ENCODE data around the gene CCDC34.

The CCDC34 gene

DNA sequence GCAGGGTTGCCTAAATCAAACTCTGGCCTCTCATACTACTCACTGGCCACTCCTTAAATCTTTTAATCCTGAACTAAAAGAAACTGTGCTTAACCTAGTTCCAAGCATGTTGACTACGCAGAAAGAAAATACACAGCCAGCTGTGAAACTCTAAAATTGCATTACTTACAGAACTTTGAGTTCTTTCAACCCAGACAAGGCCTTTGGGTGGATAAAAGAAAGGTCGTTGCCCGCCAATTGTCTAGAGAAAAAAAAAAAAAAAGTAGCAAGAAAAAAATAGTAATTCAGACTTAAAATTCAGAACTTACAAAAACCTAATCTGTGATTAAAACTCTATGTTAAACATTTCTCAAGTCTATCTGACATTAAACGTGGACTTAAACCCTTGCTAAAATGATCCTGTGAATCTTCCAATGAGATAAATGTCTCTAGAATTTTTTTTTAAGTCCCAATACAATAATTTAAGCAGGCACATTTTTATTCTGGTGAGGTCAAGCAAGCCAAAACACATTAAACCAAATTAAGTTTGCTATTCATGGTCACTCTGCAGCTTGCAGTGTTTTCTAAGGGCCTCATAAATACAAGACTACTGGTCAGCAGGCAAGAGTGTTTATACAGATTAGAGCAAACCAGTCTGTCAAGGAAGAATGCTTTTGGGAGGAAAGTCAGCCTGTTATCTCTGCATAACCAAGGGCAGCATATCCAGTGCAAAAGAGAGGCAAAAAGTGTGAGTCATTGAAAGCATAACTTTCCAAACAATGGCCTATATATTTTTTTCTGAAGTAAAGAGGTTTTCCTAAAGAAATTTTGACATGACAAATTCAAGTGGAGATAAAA is 29.5 kb upstream of the CCDC34 start:
- Histone ChIP-seq H3K4me3 (no peak overlapping the region), H3K27ac (no peak overlapping the region), H3K9ac (no peak overlapping the region), H3K4me1 (no peaks in the 10 kb centered on the region), H4K20me1 (no peaks in the 10 kb centered on the region), H3K27me3 (no peaks in the 10 kb centered on the region), H3K4me2 (no peak overlapping the region), H3K9me3 (no peaks in the 10 kb centered on the region), H3K36me3 (no peaks in the 10 kb centered on the region)
- no peak for TF ChIP-seq Cebpa-rat (IDR thresholded peaks at IDR 0.05)

DNA sequence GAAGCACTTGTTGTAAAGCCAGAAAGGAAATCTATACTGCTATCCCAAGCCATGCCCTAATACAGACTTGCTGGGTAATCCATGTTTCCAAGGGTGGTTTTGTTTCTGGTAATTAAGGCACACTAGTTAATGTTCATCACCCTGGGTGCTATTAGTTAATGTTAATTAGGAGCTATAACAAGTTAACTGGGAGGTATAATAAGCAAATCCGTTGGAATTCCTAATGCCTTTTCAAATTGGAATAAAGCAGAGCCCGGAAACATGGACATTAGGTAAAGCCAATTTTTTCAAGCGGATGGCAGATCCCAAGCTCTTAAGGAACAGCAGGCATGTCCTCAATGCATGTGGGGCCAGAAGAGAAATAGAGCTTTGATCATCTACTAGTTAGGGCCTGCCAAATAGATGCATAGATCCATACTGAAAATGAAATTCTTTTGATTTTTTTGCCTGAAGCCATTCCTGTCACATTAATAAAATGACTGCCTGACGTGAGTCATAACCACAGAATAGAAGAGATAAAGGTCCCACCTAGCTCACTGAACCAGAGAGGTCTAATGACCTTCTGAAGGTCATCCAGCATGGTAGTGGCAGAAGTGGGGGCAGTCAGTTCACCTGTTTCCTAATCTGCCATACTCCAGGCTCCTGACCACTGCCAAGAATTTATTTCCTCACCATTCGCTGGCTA is 28.5 kb upstream of the CCDC34 start:
- no peaks in the 10 kb centered on the region for H3K36me3 ChIP-seq
- no peak overlapping the region for H3K4me3 ChIP-seq
- no peaks in the 10 kb centered on the region for H3K27me3 ChIP-seq
- H3K9ac ChIP-seq = no peak overlapping the region
- no peak overlapping the region for H3K27ac ChIP-seq
- no peaks in the 10 kb centered on the region for H3K4me1 ChIP-seq
- H3K4me2 ChIP-seq = no peak overlapping the region
- no peaks in the 10 kb centered on the region for H3K9me3 ChIP-seq
- TF ChIP-seq Cebpa-rat (IDR thresholded peaks at IDR 0.05) = no peak
- H4K20me1 ChIP-seq = no peaks in the 10 kb centered on the region

DNA sequence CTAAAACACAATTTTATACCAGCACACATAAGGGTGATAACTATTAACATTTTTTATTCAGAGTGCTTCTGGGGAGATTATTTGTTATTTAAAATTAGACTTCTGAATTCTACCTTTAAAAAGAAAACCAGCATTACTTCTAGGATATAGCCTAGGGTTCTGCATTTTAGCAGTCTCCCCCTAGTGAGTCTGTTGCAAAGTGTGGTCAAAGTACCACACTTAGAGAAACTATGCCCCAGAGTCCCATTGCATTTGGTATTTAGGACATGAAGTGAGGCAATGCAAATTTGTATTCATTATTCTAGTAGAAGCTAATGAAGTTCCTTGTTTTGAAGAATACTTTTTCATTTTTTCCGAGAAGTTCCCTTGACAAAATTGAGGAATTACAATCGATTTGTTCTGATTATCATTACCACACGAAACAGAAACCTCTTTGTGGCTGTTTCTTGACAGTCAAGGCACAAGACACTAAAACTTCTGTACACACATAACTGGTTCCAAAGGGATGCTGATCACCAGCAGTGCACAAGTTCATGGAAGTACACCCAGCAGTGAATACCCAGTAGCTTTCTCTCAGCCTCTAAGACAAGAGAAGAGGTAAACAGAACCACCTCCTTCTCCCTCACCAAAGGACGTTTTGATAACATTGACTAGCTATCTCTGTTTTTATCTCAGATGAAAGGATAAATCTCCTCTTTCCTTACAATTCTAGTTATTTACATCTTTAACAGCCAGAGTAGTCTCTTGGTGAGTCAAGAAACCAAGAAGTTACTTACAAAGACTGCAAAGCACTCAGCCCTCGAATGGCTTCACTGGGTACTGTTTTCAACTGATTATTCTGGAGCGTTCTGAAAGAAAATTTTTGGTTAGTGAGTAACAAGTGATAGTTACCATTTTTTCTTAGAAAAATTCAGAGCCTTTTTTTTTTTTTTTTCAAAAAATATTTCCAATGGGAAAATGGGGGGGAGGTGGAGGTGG is 27.6 kb upstream of the CCDC34 start:
- Histone ChIP-seq H3K9ac (no peak overlapping the region), H3K9me3 (no peaks in the 10 kb centered on the region), H3K27ac (no peak overlapping the region), H3K4me1 (no peaks in the 10 kb centered on the region), H3K36me3 (no peaks in the 10 kb centered on the region), H3K4me2 (no peak overlapping the region), H3K27me3 (no peaks in the 10 kb centered on the region), H4K20me1 (no peaks in the 10 kb centered on the region), H3K4me3 (no peak overlapping the region)
- no peak for TF ChIP-seq Cebpa-rat (IDR thresholded peaks at IDR 0.05)

DNA sequence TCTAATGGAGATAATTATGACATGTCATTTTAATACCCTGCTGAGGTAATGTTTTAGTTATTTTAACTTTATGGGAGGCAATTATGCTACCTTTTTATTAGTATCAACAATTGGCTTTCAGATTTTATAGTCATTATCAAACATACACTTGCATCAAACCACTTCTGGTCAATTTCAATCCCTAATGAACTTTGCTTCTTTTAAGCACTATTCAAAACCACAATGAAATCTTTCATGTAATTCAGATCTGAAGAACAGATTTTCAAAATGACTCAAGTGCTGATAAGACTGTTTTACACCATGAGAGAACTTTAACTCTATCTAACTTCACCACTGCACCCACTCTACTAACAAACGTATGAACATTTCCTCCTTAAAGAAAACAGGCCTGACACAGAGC is 25.9 kb upstream of the CCDC34 start:
- Histone ChIP-seq H3K4me1 (peaks cover 17% of the 10 kb centered on the region), H3K9ac (no peak overlapping the region)

DNA sequence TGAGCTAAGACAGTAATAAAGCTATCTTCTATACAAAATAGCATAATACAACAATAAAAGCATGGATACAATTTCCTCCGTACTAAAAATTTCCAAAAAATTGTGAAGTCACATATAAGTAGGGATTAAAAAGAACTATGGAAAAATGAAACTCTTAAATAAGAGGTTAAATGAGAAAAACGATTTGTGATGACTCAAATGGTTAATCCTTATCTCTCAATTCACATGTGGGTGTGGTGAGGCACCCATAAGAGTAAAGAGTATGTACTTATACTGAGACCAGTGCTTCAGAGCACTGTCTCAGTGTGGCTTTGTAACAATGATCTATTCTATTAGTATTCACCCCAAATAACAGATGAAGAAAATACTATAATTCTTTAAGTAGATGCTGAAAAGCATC is 25.0 kb upstream of the CCDC34 start:
- Histone ChIP-seq H3K4me2 (no peak overlapping the region), H3K36me3 (no peaks in the 10 kb centered on the region), H4K20me1 (no peaks in the 10 kb centered on the region), H3K27me3 (no peaks in the 10 kb centered on the region), H3K9ac (no peak overlapping the region), H3K9me3 (no peaks in the 10 kb centered on the region), H3K4me1 (peaks cover 25% of the 10 kb centered on the region), H3K27ac (no peak overlapping the region), H3K4me3 (no peak overlapping the region)
- no peak for TF ChIP-seq Cebpa-rat (IDR thresholded peaks at IDR 0.05)

More for the DNA sequence above, 25.9 kb upstream of the CCDC34 start:
- H3K36me3 ChIP-seq = no peaks in the 10 kb centered on the region
- no peaks in the 10 kb centered on the region for H3K27me3 ChIP-seq
- no peaks in the 10 kb centered on the region for H4K20me1 ChIP-seq
- TF ChIP-seq Cebpa-rat (IDR thresholded peaks at IDR 0.05) = no peak
- H3K4me2 ChIP-seq = no peak overlapping the region
- no peak overlapping the region for H3K4me3 ChIP-seq
- H3K9me3 ChIP-seq = no peaks in the 10 kb centered on the region
- no peak overlapping the region for H3K27ac ChIP-seq

GRCh38 chr11:27387362-27387761 is 24.3 kb upstream of the CCDC34 start:
- Histone ChIP-seq H3K9me3 (no peaks in the 10 kb centered on the region), H3K36me3 (no peaks in the 10 kb centered on the region), H3K27ac (no peak overlapping the region), H3K27me3 (no peaks in the 10 kb centered on the region), H3K4me3 (no peak overlapping the region), H3K9ac (no peak overlapping the region), H3K4me1 (peaks cover 32% of the 10 kb centered on the region), H4K20me1 (no peaks in the 10 kb centered on the region), H3K4me2 (no peak overlapping the region)
- TF ChIP-seq Cebpa-rat (IDR thresholded peaks at IDR 0.05) = no peak

- H3K27ac ChIP-seq = no peak overlapping the region
- TF ChIP-seq Cebpa-rat (IDR thresholded peaks at IDR 0.05) = no peak
- no peaks in the 10 kb centered on the region for H4K20me1 ChIP-seq
- H3K4me1 ChIP-seq = peaks cover 32% of the 10 kb centered on the region
- H3K27me3 ChIP-seq = no peaks in the 10 kb centered on the region
- H3K36me3 ChIP-seq = no peaks in the 10 kb centered on the region
- no peak overlapping the region for H3K4me3 ChIP-seq
- no peak overlapping the region for H3K9ac ChIP-seq
- H3K4me2 ChIP-seq = no peak overlapping the region
- no peaks in the 10 kb centered on the region for H3K9me3 ChIP-seq
Measured at GRCh38 chr11:27386181-27386845, 23.3 kb upstream of the CCDC34 start.

DNA sequence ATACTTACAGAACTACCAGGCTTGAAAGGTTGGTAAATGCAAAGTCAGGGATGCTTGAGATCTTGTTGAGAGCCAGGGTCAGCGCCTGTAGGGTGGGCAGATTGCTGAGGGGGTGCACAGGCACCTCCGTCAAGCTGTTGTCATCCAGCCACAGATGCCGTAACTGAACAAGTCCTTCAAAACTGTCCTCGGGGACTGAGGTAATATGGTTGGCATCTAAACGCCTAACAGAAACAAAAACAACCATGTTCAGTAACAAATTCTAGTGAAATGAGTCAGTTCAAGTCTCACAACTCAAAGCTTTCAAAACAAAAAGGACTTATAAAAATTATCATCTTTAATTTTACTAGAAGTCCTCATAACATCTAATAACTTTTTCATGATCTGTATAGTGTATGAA is 22.2 kb upstream of the CCDC34 start:
- Histone ChIP-seq H3K4me3 (no peak overlapping the region), H3K4me1 (peaks cover 32% of the 10 kb centered on the region), H3K9ac (no peak overlapping the region), H3K4me2 (peak overlapping the region; percentile 33; the same call in 1 of the 2 replicates), H3K9me3 (no peaks in the 10 kb centered on the region), H3K36me3 (no peaks in the 10 kb centered on the region), H4K20me1 (no peaks in the 10 kb centered on the region), H3K27ac (no peak overlapping the region), H3K27me3 (no peaks in the 10 kb centered on the region)
- no peak for TF ChIP-seq Cebpa-rat (IDR thresholded peaks at IDR 0.05)

DNA sequence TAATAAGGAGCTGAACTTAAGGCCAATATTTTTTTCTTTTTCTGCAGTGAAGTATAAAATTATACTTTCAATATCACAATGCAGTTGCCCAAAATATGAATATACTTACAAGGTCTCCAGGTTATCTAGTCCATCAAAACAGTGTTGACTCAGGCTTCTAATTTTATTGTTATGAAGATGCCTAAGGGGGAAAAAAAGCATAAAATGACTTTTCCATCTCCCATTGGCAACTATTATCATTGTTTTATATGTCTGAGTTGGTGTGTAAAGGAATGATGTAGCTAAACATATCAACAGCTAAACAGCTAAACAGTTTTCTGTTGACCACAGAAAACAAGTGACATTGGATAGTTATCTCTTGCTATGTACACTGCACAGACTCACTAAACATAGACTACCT is 21.2 kb upstream of the CCDC34 start:
- no peaks in the 10 kb centered on the region for H4K20me1 ChIP-seq
- no peak overlapping the region for H3K9ac ChIP-seq
- no peak overlapping the region for H3K4me2 ChIP-seq
- no peak overlapping the region for H3K27ac ChIP-seq
- peaks cover 32% of the 10 kb centered on the region for H3K4me1 ChIP-seq
- no peak overlapping the region for H3K4me3 ChIP-seq
- H3K9me3 ChIP-seq = no peaks in the 10 kb centered on the region
- no peak for TF ChIP-seq Cebpa-rat (IDR thresholded peaks at IDR 0.05)
- no peaks in the 10 kb centered on the region for H3K36me3 ChIP-seq
- no peaks in the 10 kb centered on the region for H3K27me3 ChIP-seq
